Activated CD4-positive, alpha-beta memory T cell treated with anti-CD3 and anti-CD28 coated beads for 36 hours (primary cell): ENCODE measurements around the gene ARNT2. TPM values are rescaled to one million over a fixed set of nuclear protein-coding genes. Genes with fewer than 3 reads are reported as not detected.

Source experiments
- CTCF ChIA-PET: fragments of 350-600 bp; sonication (Branson Sonifier 250); formaldehyde crosslinking; loops from one replicate; lab custom pipeline; 2021; ENCODE audit warnings: antibody characterized with exemption, inconsistent platforms; lab: Charles Lee
- POLR2A ChIA-PET: fragments of 350-600 bp; sonication (Branson Sonifier 250); formaldehyde crosslinking; loops from one replicate; lab custom pipeline; 2021; ENCODE audit warnings: antibody characterized with exemption; lab: Charles Lee
- DNase-seq: peaks from one replicate; pipeline ENCODE4 v3.0.0-alpha.2; 2020
- H3K27ac Mint-ChIP-seq: one replicate; pipeline ENCODE4 v1.8.0; 2021; ENCODE audit warnings: mixed read lengths
- H3K27me3 Mint-ChIP-seq: one replicate; pipeline ENCODE4 v1.8.0; 2021; ENCODE audit warnings: mixed read lengths
- H3K36me3 Mint-ChIP-seq: one replicate; pipeline ENCODE4 v1.8.0; 2021; ENCODE audit warnings: mixed read lengths
- H3K4me1 Mint-ChIP-seq: one replicate; pipeline ENCODE4 v1.8.0; 2021; ENCODE audit warnings: low read depth, mixed read lengths
- H3K4me3 Mint-ChIP-seq: one replicate; pipeline ENCODE4 v1.8.0; 2021; ENCODE audit warnings: mild to moderate bottlenecking, mixed read lengths
- H3K9me3 Mint-ChIP-seq: one replicate; pipeline ENCODE4 v1.8.0; 2021; ENCODE audit warnings: mixed read lengths
- intact Hi-C: fragments of 100-400 bp; cut with micrococcal nuclease; formaldehyde crosslinking; loops from one replicate; pipeline ENCODE4 v1.15.1; 2023
- total RNA-seq, 2 experiments: library from RNA; stranded (reverse); gene quantifications; one replicate each; pipeline ENCODE4 v1.2.3, GENCODE V29; 2021

ARNT2 gene
- total RNA-seq, 2 experiments from 2014 or later: 0.10 to 0.38 TPM

DNA sequence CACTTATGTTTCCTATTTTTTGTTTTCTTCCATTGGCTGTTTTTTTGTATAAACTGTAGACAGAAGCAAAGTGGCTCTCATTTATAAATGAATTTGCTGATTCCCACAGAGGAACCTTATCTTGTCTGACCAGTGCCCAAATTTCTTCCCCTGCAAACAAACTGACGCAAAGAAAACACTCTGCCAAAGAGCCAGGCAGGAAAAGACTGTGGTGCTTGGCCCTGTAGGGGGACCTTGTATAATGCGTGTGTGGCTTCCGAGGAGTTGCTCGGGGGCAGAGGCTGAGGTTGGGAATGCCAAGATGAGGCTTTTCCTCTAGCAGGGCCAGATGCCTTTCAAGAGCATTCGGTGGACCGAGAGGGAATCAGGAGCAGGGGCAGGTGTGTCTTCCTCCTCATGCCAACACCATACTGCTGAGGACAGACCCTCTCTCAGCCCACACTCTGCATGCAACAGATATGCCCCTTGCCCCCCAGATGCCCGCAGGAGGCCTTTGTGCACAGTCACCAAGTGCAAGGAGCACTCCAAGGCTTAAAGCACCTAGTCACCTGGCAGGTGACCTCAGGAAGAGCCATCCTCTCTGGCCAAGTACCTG lies 186.7 kb downstream of the ARNT2 start:
- H3K4me1 Mint-ChIP-seq: no peaks in the 10 kb centered on the region
- ChIA-PET CTCF (no interaction called here), POLR2A (no interaction called here)
- no peak overlapping the region for H3K27ac Mint-ChIP-seq
- H3K36me3 Mint-ChIP-seq: no peaks in the 10 kb centered on the region
- H3K4me3 Mint-ChIP-seq: no peak overlapping the region
- no peak for DNase-seq
- H3K9me3 Mint-ChIP-seq: no peaks in the 10 kb centered on the region
- intact Hi-C loops: no loop called here
- H3K27me3 Mint-ChIP-seq: no peaks in the 10 kb centered on the region

DNA sequence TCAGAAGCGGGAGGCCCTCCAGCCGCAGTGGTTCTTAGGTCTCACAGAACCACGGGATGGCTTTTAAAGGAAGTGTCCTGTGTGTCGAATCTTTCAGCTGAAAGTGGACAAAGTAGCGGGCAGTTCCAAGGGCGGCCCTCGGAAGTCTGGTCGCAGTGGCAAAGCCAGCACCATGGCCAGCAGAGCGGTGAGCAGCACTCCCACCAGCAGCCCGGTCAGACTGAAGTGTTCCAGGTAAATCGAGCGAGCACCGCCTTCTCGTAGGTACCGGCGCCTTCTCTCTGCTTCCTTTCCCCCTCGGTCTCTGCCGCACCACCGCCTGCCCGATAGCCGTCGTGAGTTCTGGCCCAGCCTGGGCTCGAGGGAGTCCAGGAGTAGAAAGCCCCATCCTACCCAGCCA lies 187.3 kb downstream of the ARNT2 start:
- Mint-ChIP-seq H3K4me1 (no peaks in the 10 kb centered on the region), H3K27me3 (peaks cover 3% of the 10 kb centered on the region)

DNA sequence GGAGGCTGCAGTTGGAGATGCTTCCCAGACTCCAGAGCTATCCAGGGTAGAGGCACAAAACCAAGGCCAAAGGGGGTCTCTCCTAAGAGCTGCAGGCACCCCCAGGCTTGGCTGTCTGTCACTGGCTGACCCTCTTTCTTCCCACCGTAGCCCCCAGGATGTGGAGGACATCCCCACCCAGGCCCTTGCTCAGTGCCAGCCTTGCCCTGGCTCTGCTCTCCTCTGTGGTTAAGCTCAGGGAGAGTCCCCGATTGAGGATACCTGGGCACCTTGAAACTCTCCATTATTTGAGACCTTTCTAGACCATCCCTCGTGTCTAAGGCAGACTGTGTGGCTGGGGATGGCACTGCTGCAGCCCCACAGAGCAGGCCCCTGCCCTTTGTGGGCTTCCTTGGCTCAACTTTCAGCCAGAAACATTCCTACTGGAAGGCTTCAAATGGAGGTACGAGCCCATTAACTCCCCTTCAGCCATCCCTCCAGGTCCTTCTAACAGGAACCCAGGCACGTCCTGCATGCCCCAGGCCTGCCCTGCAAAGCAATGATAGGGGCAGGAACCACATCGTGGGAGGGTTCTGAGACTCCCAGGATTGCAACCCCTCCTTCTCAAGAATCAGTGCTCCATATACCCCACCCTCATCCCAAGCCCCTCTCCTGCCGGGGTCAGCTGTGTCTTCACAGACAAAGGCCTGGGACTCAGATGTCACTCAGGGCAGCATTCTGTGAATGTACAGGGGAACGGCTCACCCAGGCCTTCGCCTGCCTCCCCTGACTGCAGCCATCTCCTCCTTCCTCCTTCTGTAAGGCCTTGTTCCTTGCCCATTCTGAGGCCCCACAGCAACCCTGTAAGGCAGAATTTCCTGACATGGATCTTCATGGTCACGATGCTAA lies 188.0 kb downstream of the ARNT2 start:
- H3K27me3 Mint-ChIP-seq: peaks cover 3% of the 10 kb centered on the region
- intact Hi-C loops: no loop called here
- no peak overlapping the region for H3K27ac Mint-ChIP-seq
- no peak overlapping the region for H3K4me3 Mint-ChIP-seq
- ChIA-PET CTCF (no interaction called here), POLR2A (no interaction called here)
- no peaks in the 10 kb centered on the region for H3K4me1 Mint-ChIP-seq
- no peaks in the 10 kb centered on the region for H3K9me3 Mint-ChIP-seq
- H3K36me3 Mint-ChIP-seq: no peaks in the 10 kb centered on the region
- no peak for DNase-seq

More for the DNA sequence above, 187.3 kb downstream of the ARNT2 start:
- intact Hi-C loops: no loop called here
- ChIA-PET CTCF (no interaction called here), POLR2A (no interaction called here)
- no peak overlapping the region for H3K4me3 Mint-ChIP-seq
- no peak overlapping the region for H3K27ac Mint-ChIP-seq
- no peaks in the 10 kb centered on the region for H3K36me3 Mint-ChIP-seq
- H3K9me3 Mint-ChIP-seq: no peaks in the 10 kb centered on the region
- DNase-seq: no peak

- H3K27me3 Mint-ChIP-seq: peaks cover 6% of the 10 kb centered on the region
- POLR2A ChIA-PET: no interaction called here
- H3K9me3 Mint-ChIP-seq: no peaks in the 10 kb centered on the region
- H3K36me3 Mint-ChIP-seq: no peaks in the 10 kb centered on the region
- H3K27ac Mint-ChIP-seq: no peak overlapping the region
- DNase-seq: no peak
- no peak overlapping the region for H3K4me3 Mint-ChIP-seq
- no peaks in the 10 kb centered on the region for H3K4me1 Mint-ChIP-seq
- CTCF ChIA-PET: no interaction called here
- intact Hi-C loops: no loop called here
Measured at GRCh38 chr15:80593486-80594030, 189.4 kb downstream of the ARNT2 start.

- H3K4me3 Mint-ChIP-seq: no peak overlapping the region
- CTCF ChIA-PET: no interaction called here
- H3K27ac Mint-ChIP-seq: no peak overlapping the region
- H3K9me3 Mint-ChIP-seq: no peaks in the 10 kb centered on the region
- no peaks in the 10 kb centered on the region for H3K36me3 Mint-ChIP-seq
- H3K4me1 Mint-ChIP-seq: no peaks in the 10 kb centered on the region
- peaks cover 7% of the 10 kb centered on the region for H3K27me3 Mint-ChIP-seq
- DNase-seq: no peak
- POLR2A ChIA-PET: no interaction called here
- intact Hi-C loops: no loop called here
Measured at GRCh38 chr15:80594091-80594889, 190.1 kb downstream of the ARNT2 start.

DNA sequence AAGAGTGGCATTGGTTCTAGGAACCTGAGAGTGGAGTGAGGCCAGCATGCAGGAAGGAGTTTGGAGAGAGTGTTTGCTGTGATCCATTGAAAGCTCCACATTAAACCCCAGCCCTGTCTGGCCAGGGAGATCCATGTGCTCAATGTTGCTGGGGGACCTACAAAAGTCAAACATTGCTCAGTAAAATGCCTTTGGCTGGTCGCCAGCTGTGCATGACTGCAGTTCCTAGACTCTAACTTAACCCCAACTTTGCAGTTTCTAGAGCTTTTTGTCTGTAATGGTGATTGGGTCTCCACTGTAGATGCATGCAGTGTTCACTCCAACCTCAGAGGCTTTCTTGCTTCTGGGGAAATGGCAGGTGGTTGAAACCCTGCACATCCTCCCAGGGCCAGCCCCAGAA lies 191.2 kb downstream of the ARNT2 start:
- Mint-ChIP-seq H3K4me1 (peaks cover 3% of the 10 kb centered on the region), H3K4me3 (no peak overlapping the region), H3K9me3 (no peaks in the 10 kb centered on the region), H3K36me3 (no peaks in the 10 kb centered on the region), H3K27me3 (peaks cover 10% of the 10 kb centered on the region), H3K27ac (no peak overlapping the region)
- intact Hi-C loops: no loop called here
- no peak for DNase-seq
- POLR2A ChIA-PET: no interaction called here
- CTCF ChIA-PET: no interaction called here

GRCh38 chr15:80596521-80596976 lies 192.4 kb downstream of the ARNT2 start:
- Mint-ChIP-seq H3K27ac (no peak overlapping the region), H3K27me3 (peaks cover 11% of the 10 kb centered on the region), H3K4me1 (peaks cover 3% of the 10 kb centered on the region), H3K36me3 (no peaks in the 10 kb centered on the region), H3K9me3 (no peaks in the 10 kb centered on the region), H3K4me3 (no peak overlapping the region)
- no peak for DNase-seq
- ChIA-PET POLR2A (no interaction called here), CTCF (no interaction called here)
- intact Hi-C loops: no loop called here

DNA sequence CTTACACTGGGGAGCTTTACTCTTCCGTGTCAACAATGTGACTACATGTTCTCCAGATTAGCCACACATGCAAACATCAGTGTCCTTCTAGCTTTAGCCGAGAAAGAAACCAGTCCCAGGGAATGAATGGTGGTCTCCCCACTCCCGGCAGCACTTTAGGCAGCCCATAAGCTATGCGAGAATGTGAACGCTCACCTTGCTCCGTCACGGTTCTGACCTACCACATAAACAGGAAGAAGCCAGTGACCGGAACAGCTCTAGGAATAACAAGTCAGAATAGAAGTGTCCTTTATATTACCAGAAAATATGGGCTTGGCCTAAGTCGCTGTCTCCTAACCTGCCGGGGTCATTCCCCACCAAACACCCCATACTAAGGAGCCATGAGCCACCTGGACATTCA lies 192.9 kb downstream of the ARNT2 start:
- Mint-ChIP-seq H3K9me3 (no peaks in the 10 kb centered on the region), H3K4me1 (peaks cover 3% of the 10 kb centered on the region), H3K27ac (no peak overlapping the region), H3K36me3 (no peaks in the 10 kb centered on the region), H3K4me3 (no peak overlapping the region), H3K27me3 (peaks cover 11% of the 10 kb centered on the region)
- CTCF ChIA-PET: no interaction called here
- DNase-seq: no peak
- intact Hi-C loops: no loop called here
- POLR2A ChIA-PET: no interaction called here

GRCh38 chr15:80599359-80599758 lies 195.2 kb downstream of the ARNT2 start:
- Mint-ChIP-seq H3K27me3 (peaks cover 11% of the 10 kb centered on the region), H3K9me3 (no peaks in the 10 kb centered on the region), H3K27ac (no peak overlapping the region), H3K4me3 (no peak overlapping the region), H3K4me1 (peaks cover 3% of the 10 kb centered on the region), H3K36me3 (no peaks in the 10 kb centered on the region)
- POLR2A ChIA-PET: no interaction called here
- CTCF ChIA-PET: interaction anchor here (0.7 to 2.7 kb wide), 2 partner anchors 32 to 49 kb away, joined by 3 to 8 read pairs; no protein-coding TSS in a partner anchor
- intact Hi-C loops: no loop called here
- DNase-seq: no peak

DNA sequence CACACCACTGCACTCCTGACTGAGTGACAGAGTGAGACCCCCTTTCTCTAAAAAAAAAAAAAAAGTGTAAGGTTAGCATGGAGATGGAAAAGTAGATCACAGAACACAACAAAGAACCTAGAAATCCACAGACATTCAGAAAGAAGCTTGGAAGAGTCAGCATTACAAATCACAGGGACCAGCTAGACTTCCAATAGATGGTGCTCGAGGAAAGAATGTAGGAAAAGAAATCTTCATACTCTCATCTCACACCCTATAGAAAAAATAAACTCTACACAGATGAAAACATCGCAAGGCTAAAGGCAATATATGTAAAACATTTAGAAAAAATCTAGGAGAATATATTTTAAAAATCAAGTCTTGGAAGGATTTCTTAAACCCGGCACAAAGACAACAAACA lies 196.4 kb downstream of the ARNT2 start:
- Mint-ChIP-seq H3K27ac (no peak overlapping the region), H3K4me3 (no peak overlapping the region), H3K9me3 (no peaks in the 10 kb centered on the region), H3K4me1 (peaks cover 3% of the 10 kb centered on the region), H3K27me3 (peaks cover 11% of the 10 kb centered on the region), H3K36me3 (no peaks in the 10 kb centered on the region)
- DNase-seq: no peak
- POLR2A ChIA-PET: no interaction called here
- CTCF ChIA-PET: interaction anchor here (0.7 kb wide), 2 partner anchors 179 to 368 kb away, joined by 4 to 8 read pairs; partner anchors contain the start of gene CEMIP
- intact Hi-C loops: no loop called here

GRCh38 chr15:80601256-80601655 lies 197.1 kb downstream of the ARNT2 start:
- no peak for DNase-seq
- intact Hi-C loops: no loop called here
- Mint-ChIP-seq H3K4me3 (no peak overlapping the region), H3K9me3 (no peaks in the 10 kb centered on the region), H3K27me3 (peaks cover 8% of the 10 kb centered on the region), H3K4me1 (peaks cover 3% of the 10 kb centered on the region), H3K36me3 (no peaks in the 10 kb centered on the region), H3K27ac (no peak overlapping the region)
- POLR2A ChIA-PET: no interaction called here
- CTCF ChIA-PET: interaction anchor here (0.7 to 1.7 kb wide), 2 partner anchors 33 to 178 kb away, joined by 3 to 8 read pairs; partner anchors contain the start of gene CEMIP
